ENCODE measurements around the gene LGI4.

- TF ChIP-seq POLR2AphosphoS5 (IDR thresholded peaks at IDR 0.05; ENCODE audit: insufficient read depth in 1 of 2, low read depth in 1 of 2) (peak in 1 of 2 donors; percentile 48), CTCF (IDR thresholded peaks at IDR 0.05) (no peak), POLR2A (IDR thresholded peaks at IDR 0.05) (no peak)
These were observed 27.3 kb downstream of the LGI4 start for GRCh38 chr19:35107545-35107944.

Data from vagina (tissue), 2 donors.